HG03064 (cell line): Measurements from ENCODE around the gene VAPA.
"Not testable (repeated sequence)": the region's sequence is repeated elsewhere in the genome, so short reads cannot be mapped to it uniquely, and the experiment has no call there.

Experiments
- ATAC-seq: cut with Tn5 transposase; IDR thresholded peaks from one replicate; pipeline ENCODE4 v1.9.1; 2021; ENCODE audit warnings: low read depth; ENCODE audit not compliant: unreplicated experiment

The VAPA gene

GRCh38 chr18:9885170-9886004 lies 28.4 kb upstream of the VAPA start, which contains the start of gene TXNDC2:
TSS of gene TXNDC2 (plus strand) at chr18:9885973. CDS start at chr18:9886681, 708 bp downstream.
- no peak for ATAC-seq

- no peak for ATAC-seq
These were observed 27.8 kb upstream of the VAPA start for GRCh38 chr18:9886005-9886348.

GRCh38 chr18:9887992-9888391 lies 25.8 kb upstream of the VAPA start:
- ATAC-seq: no peak

- ATAC-seq: no peak
These were observed 23.6 kb upstream of the VAPA start for GRCh38 chr18:9890196-9890595.

- no peak for ATAC-seq
These were observed 22.9 kb upstream of the VAPA start for GRCh38 chr18:9890957-9891356.

- not testable (repeated sequence) for ATAC-seq
These were observed 22.3 kb upstream of the VAPA start for GRCh38 chr18:9891515-9891914.

GRCh38 chr18:9894454-9895068 lies 19.3 kb upstream of the VAPA start:
- no peak for ATAC-seq

GRCh38 chr18:9897129-9897528 lies 16.7 kb upstream of the VAPA start:
- ATAC-seq: no peak

- not testable (repeated sequence) for ATAC-seq
These were observed 16.0 kb upstream of the VAPA start for GRCh38 chr18:9897787-9898291.

GRCh38 chr18:9898792-9899549 lies 14.8 kb upstream of the VAPA start:
- no peak for ATAC-seq

- not testable (repeated sequence) for ATAC-seq
These were observed 14.3 kb upstream of the VAPA start for GRCh38 chr18:9899550-9899930.

GRCh38 chr18:9900699-9901098 lies 13.1 kb upstream of the VAPA start:
- no peak for ATAC-seq

GRCh38 chr18:9901377-9901776 lies 12.4 kb upstream of the VAPA start:
- ATAC-seq: no peak

GRCh38 chr18:9902264-9902663 lies 11.6 kb upstream of the VAPA start:
- ATAC-seq: not testable (repeated sequence)

- no peak for ATAC-seq
These were observed 11.0 kb upstream of the VAPA start for GRCh38 chr18:9902832-9903231.

GRCh38 chr18:9905401-9905922 lies 8.4 kb upstream of the VAPA start:
- ATAC-seq: no peak

GRCh38 chr18:9906481-9906880 lies 7.3 kb upstream of the VAPA start:
- no peak for ATAC-seq

- ATAC-seq: no peak
These were observed 5.9 kb upstream of the VAPA start for GRCh38 chr18:9907867-9908266.

- ATAC-seq: no peak
These were observed 3.7 kb upstream of the VAPA start for GRCh38 chr18:9910071-9910470.

GRCh38 chr18:9910661-9911060 lies 3.2 kb upstream of the VAPA start:
- ATAC-seq: no peak

GRCh38 chr18:9911226-9911625 lies 2.6 kb upstream of the VAPA start:
- ATAC-seq: no peak
